OCI-LY7 (cell line): Measurements from ENCODE around the gene SLC25A46. TPM values are rescaled to one million over a fixed set of nuclear protein-coding genes. Genes with fewer than 3 reads are reported as not detected.

Source experiments
- BruUV-seq: library from RNA; stranded (reverse); fragments of 400-500 nt; replicated peaks from 2 replicates; lab custom pipeline; 2021; lab: Mats Ljungman, UMichigan
- CTCF ChIA-PET: fragments of 300-600 bp; sonication (Branson Sonifier 250); formaldehyde crosslinking; loops from one replicate; lab custom pipeline; 2022; ENCODE audit warnings: antibody characterized with exemption; ENCODE audit not compliant: unreplicated experiment; lab: Charles Lee
- POLR2A ChIA-PET: fragments of 300-600 bp; sonication (Branson Sonifier 250); formaldehyde crosslinking; loops from one replicate; lab custom pipeline; 2022; ENCODE audit warnings: antibody characterized with exemption; lab: Charles Lee
- DNase-seq: peaks from one replicate; pipeline ENCODE4 v3.0.0-alpha.2; 2015; ENCODE audit warnings: low spot score
- H2AFZ ChIP-seq: fragments of 200-600 bp; sonication (generic), shearing (Covaris generic); 2 replicates; pipeline ENCODE4 v1.6.1; 2014; ENCODE audit warnings: mild to moderate bottlenecking, antibody characterized with exemption, low read length, moderate library complexity
- H3K27ac ChIP-seq: fragments of 200-600 bp; sonication (generic); 2 replicates; pipeline ENCODE4 v1.5.1; 2014; ENCODE audit warnings: mixed run types, low read depth, mild to moderate bottlenecking, moderate library complexity, low read length, inconsistent platforms; ENCODE audit not compliant: poor library complexity, severe bottlenecking
- H3K36me3 ChIP-seq: fragments of 200-600 bp; sonication (generic); 2 replicates; pipeline ENCODE4 v1.6.1; 2014; ENCODE audit warnings: mild to moderate bottlenecking, antibody characterized with exemption, low read length, moderate library complexity, mixed read lengths; ENCODE audit not compliant: insufficient read depth
- H3K4me1 ChIP-seq: fragments of 200-600 bp; sonication (generic); 2 replicates; pipeline ENCODE4 v1.5.1; 2014; ENCODE audit warnings: mild to moderate bottlenecking, low read length; ENCODE audit not compliant: insufficient read depth, poor library complexity, severe bottlenecking
- H3K4me2 ChIP-seq: fragments of 200-600 bp; sonication (generic); 2 replicates; pipeline ENCODE4 v1.6.1; 2014; ENCODE audit warnings: mild to moderate bottlenecking, low read length
- H3K4me3 ChIP-seq: fragments of 200-600 bp; sonication (generic); 2 replicates; pipeline ENCODE4 v1.5.1; 2014; ENCODE audit warnings: mild to moderate bottlenecking, low read depth, low read length; ENCODE audit not compliant: poor library complexity, severe bottlenecking
- H3K79me2 ChIP-seq: fragments of 200-600 bp; sonication (generic); 2 replicates; pipeline ENCODE4 v1.6.1; 2016; ENCODE audit warnings: low read depth, mild to moderate bottlenecking, low read length, moderate library complexity, mixed read lengths; ENCODE audit not compliant: insufficient read depth
- H3K9me2 ChIP-seq: fragments of 200-600 bp; sonication (generic); 2 replicates; pipeline ENCODE4 v1.6.1; 2016; ENCODE audit warnings: mild to moderate bottlenecking, low read length, mixed read lengths; ENCODE audit not compliant: insufficient read depth
- H3K9me3 ChIP-seq: fragments of 200-600 bp; sonication (generic); 2 replicates; pipeline ENCODE4 v1.6.1; 2014; ENCODE audit warnings: mild to moderate bottlenecking, mixed run types, low read length, mixed read lengths
- H4K20me1 ChIP-seq: fragments of 200-600 bp; sonication (generic); 2 replicates; pipeline ENCODE4 v1.6.1; 2014; ENCODE audit warnings: mild to moderate bottlenecking, antibody characterized with exemption, low read length, moderate library complexity, mixed read lengths; ENCODE audit not compliant: insufficient read depth
- EZH2phosphoT487 ChIP-seq: fragments of 200-600 bp; sonication (generic); IDR thresholded peaks from 2 replicates; pipeline ENCODE4 v1.6.1; 2018; ENCODE audit warnings: low read depth, borderline replicate concordance, mild to moderate bottlenecking, mixed run types, antibody characterized with exemption, low read length, moderate library complexity, mixed read lengths
- intact Hi-C: fragments of 100-400 bp; cut with micrococcal nuclease; formaldehyde crosslinking; loops from one replicate; pipeline ENCODE4 v1.10.0; 2022; ENCODE audit not compliant: unreplicated experiment
- total RNA-seq, 2 experiments: library from RNA; depleted of rRNA in 1 of 2; stranded (reverse); fragments of >200 nt in 1 of 2; shearing (Covaris generic) in 1 of 2; gene quantifications; 2 replicates each; pipeline ENCODE4 v1.2.3, GENCODE V29; 2014 to 2022
- TF ChIP-seq, protein P1 (sequence below): fragments of 200-600 bp; sonication (generic); conservative IDR thresholded peaks from 2 replicates; pipeline ENCODE4 v1.5.1; 2014; ENCODE audit warnings: mild to moderate bottlenecking, antibody characterized with exemption, low read length, moderate library complexity, mixed read lengths

SLC25A46 gene
- total RNA-seq, 2 experiments from 2014 or later, result 37.8 to 49.2 TPM

DNA sequence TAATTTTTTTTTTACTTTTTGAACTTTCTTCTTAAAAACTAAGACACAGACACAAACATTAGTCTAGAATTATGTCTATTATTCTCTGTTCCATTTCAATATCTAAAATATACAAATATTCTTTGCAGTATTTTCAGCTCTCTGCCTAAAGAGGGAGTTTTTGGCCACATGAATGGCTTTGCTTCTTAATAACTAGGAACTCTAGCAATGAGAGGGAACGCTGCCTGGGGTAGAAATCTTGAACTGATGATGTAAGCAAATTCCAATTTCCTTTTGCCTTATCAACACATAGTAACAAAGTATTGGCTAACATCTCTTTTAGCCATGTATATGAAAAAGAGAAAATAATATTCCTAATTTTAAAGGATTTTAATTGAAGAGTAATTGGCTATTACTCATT, 51.9 kb downstream of the SLC25A46 start:
- H2AFZ ChIP-seq, result no peak overlapping the region
- H3K27ac ChIP-seq, result no peak overlapping the region
- no peaks in the 10 kb centered on the region for H3K9me2 ChIP-seq
- no peaks in the 10 kb centered on the region for H4K20me1 ChIP-seq
- no peak overlapping the region for H3K4me2 ChIP-seq
- intact Hi-C loops, result no loop called here
- no peaks in the 10 kb centered on the region for H3K9me3 ChIP-seq
- no peak for DNase-seq
- H3K36me3 ChIP-seq, result no peaks in the 10 kb centered on the region
- no peaks in the 10 kb centered on the region for H3K79me2 ChIP-seq
- ChIA-PET POLR2A (interaction anchor here (0.6 to 1.2 kb wide), 3 partner anchors 9 to 77 kb away, joined by 3 to 4 read pairs (median 3); no protein-coding TSS in a partner anchor), CTCF (no interaction called here)
- no peak overlapping the region for H3K4me3 ChIP-seq
- BruUV-seq, result no TSS peak
- TF ChIP-seq, protein P1, sequence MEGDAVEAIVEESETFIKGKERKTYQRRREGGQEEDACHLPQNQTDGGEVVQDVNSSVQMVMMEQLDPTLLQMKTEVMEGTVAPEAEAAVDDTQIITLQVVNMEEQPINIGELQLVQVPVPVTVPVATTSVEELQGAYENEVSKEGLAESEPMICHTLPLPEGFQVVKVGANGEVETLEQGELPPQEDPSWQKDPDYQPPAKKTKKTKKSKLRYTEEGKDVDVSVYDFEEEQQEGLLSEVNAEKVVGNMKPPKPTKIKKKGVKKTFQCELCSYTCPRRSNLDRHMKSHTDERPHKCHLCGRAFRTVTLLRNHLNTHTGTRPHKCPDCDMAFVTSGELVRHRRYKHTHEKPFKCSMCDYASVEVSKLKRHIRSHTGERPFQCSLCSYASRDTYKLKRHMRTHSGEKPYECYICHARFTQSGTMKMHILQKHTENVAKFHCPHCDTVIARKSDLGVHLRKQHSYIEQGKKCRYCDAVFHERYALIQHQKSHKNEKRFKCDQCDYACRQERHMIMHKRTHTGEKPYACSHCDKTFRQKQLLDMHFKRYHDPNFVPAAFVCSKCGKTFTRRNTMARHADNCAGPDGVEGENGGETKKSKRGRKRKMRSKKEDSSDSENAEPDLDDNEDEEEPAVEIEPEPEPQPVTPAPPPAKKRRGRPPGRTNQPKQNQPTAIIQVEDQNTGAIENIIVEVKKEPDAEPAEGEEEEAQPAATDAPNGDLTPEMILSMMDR, result no peak
- no peak for TF ChIP-seq EZH2phosphoT487
- H3K4me1 ChIP-seq, result no peaks in the 10 kb centered on the region

DNA sequence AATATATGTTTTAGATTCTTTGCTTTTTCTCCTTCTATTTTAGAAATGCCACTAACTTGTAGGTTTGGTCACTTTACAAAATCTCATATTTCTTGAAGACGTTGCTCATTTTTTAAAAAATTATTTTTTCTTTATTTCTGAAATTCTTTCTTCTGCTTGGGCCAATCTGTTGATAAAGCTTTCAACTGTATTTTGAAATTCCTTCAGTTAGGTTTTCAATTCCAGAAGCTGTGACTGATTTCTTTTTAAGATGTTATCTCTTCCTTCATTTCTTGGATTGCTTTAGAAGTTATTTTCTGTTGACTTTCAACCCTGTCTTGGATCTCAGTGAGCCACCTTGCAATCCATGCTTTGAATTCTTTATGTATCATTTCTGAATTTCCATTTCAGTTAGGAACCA, 64.2 kb downstream of the SLC25A46 start:
- BruUV-seq, result no TSS peak
- no peaks in the 10 kb centered on the region for H3K4me1 ChIP-seq
- H3K9me2 ChIP-seq, result no peaks in the 10 kb centered on the region; the same call in 1 of the 2 replicates
- no peak overlapping the region for H2AFZ ChIP-seq
- no peak overlapping the region for H3K4me2 ChIP-seq
- H3K4me3 ChIP-seq, result no peak overlapping the region
- H3K36me3 ChIP-seq, result no peaks in the 10 kb centered on the region
- H3K9me3 ChIP-seq, result 0 out of 2 replicates have a peak, but pooled peaks cover 4% of the 10 kb centered on the region
- H3K27ac ChIP-seq, result no peak overlapping the region
- H4K20me1 ChIP-seq, result no peaks in the 10 kb centered on the region
- ChIA-PET CTCF (no interaction called here), POLR2A (interaction anchor here (1.1 kb wide), 1 partner anchor 61 kb away, joined by 3 read pairs; no protein-coding TSS in a partner anchor)
- no peaks in the 10 kb centered on the region for H3K79me2 ChIP-seq
- no peak for DNase-seq
- intact Hi-C loops, result no loop called here
- TF ChIP-seq, protein P1, result no peak
- TF ChIP-seq EZH2phosphoT487, result no peak
